ENCODE data around the gene SPAG9.

SPAG9 gene

GRCh38 chr17:50948711-50949110 lies 172.0 kb downstream of the SPAG9 start:
- TF ChIP-seq SUZ12 (IDR thresholded peaks at IDR 0.05): no peak
- no peak for TF ChIP-seq NFRKB (IDR thresholded peaks at IDR 0.05)
- TF ChIP-seq FOXM1 (IDR thresholded peaks at IDR 0.05; ENCODE audit: borderline replicate concordance): no peak
- TF ChIP-seq TARDBP (IDR thresholded peaks at IDR 0.05): no peak
- ChIA-PET POLR2A (interaction anchor here (1.0 to 6.1 kb wide), 3 partner anchors 49 to 87 kb away, joined by 3 to 93 read pairs (median 5); partner anchors contain the start of gene TOB1), CTCF (interaction anchor here (0.6 to 3.5 kb wide), 7 partner anchors 8 to 166 kb away, joined by 3 to 62 read pairs (median 3); partner anchors contain the start of gene TOB1)
- DNase-seq (ENCODE audit: extremely low spot score): no peak

- POLR2A ChIA-PET: interaction anchor here (2.2 to 6.1 kb wide), 2 partner anchors 83 to 86 kb away, joined by 5 to 93 read pairs; partner anchors contain the start of gene TOB1
- TF ChIP-seq TARDBP (IDR thresholded peaks at IDR 0.05) (no peak), LEF1 (IDR thresholded peaks at IDR 0.05; ENCODE audit: borderline replicate concordance) (no peak), ELF4 (IDR thresholded peaks at IDR 0.05) (no peak), BHLHE40 (IDR thresholded peaks at IDR 0.05; ENCODE audit: borderline replicate concordance) (no peak), FOXA1 (IDR thresholded peaks at IDR 0.05) (no peak), FOXM1 (IDR thresholded peaks at IDR 0.05; ENCODE audit: borderline replicate concordance) (no peak), CTBP1 (IDR thresholded peaks at IDR 0.05; ENCODE audit: borderline replicate concordance) (no peak), FOXK2 (IDR thresholded peaks at IDR 0.05) (no peak), L3MBTL2 (conservative IDR thresholded peaks at IDR 0.05) (no peak), SP1 (IDR thresholded peaks at IDR 0.05) (no peak), ZNF384 (IDR thresholded peaks at IDR 0.05) (no peak), ARNT (IDR thresholded peaks at IDR 0.05) (no peak), NFRKB (IDR thresholded peaks at IDR 0.05) (no peak), PKNOX1 (IDR thresholded peaks at IDR 0.05) (no peak), SUZ12 (IDR thresholded peaks at IDR 0.05) (no peak), HDGF (IDR thresholded peaks at IDR 0.05; ENCODE audit: borderline replicate concordance) (no peak)
- CTCF ChIA-PET: interaction anchor here (0.6 to 3.5 kb wide), 7 partner anchors 9 to 165 kb away, joined by 3 to 62 read pairs (median 3); partner anchors contain the start of gene TOB1
- no peak for DNase-seq (ENCODE audit: extremely low spot score)
Measured at GRCh38 chr17:50947782-50948543, 172.7 kb downstream of the SPAG9 start.

GRCh38 chr17:50946891-50947781 lies 173.5 kb downstream of the SPAG9 start:
- TF ChIP-seq ARNT (IDR thresholded peaks at IDR 0.05) (no peak), NFRKB (IDR thresholded peaks at IDR 0.05) (no peak), ZNF384 (IDR thresholded peaks at IDR 0.05) (no peak)
- POLR2A ChIA-PET: interaction anchor here (0.6 to 6.1 kb wide), 2 partner anchors 82 to 95 kb away, joined by 4 to 93 read pairs; partner anchors contain the start of gene TOB1
- no peak for DNase-seq (ENCODE audit: extremely low spot score)
- CTCF ChIA-PET: interaction anchor here (1.0 to 3.5 kb wide), 3 partner anchors 10 to 95 kb away, joined by 3 to 62 read pairs (median 15); no protein-coding TSS in a partner anchor

GRCh38 chr17:50946223-50946890 lies 174.3 kb downstream of the SPAG9 start:
- POLR2A ChIA-PET: interaction anchor here (0.6 to 6.1 kb wide), 3 partner anchors 80 to 94 kb away, joined by 4 to 93 read pairs (median 53); partner anchors contain the start of gene TOB1
- CTCF ChIA-PET: interaction anchor here (1.1 kb wide), 1 partner anchor 10 kb away, joined by 3 read pairs; no protein-coding TSS in a partner anchor
- no peak for TF ChIP-seq HDGF (IDR thresholded peaks at IDR 0.05; ENCODE audit: borderline replicate concordance)
- no peak for TF ChIP-seq SUZ12 (IDR thresholded peaks at IDR 0.05)
- TF ChIP-seq TARDBP (IDR thresholded peaks at IDR 0.05): no peak
- no peak for TF ChIP-seq FOXM1 (IDR thresholded peaks at IDR 0.05; ENCODE audit: borderline replicate concordance)
- TF ChIP-seq CTBP1 (IDR thresholded peaks at IDR 0.05; ENCODE audit: borderline replicate concordance): no peak
- no peak for TF ChIP-seq PKNOX1 (IDR thresholded peaks at IDR 0.05)
- TF ChIP-seq LEF1 (IDR thresholded peaks at IDR 0.05; ENCODE audit: borderline replicate concordance): no peak
- TF ChIP-seq FOXK2 (IDR thresholded peaks at IDR 0.05): no peak
- no peak for TF ChIP-seq BHLHE40 (IDR thresholded peaks at IDR 0.05; ENCODE audit: borderline replicate concordance)
- no peak for TF ChIP-seq SP1 (IDR thresholded peaks at IDR 0.05)
- no peak for TF ChIP-seq NFRKB (IDR thresholded peaks at IDR 0.05)
- no peak for TF ChIP-seq ARNT (IDR thresholded peaks at IDR 0.05)
- TF ChIP-seq L3MBTL2 (conservative IDR thresholded peaks at IDR 0.05): no peak
- no peak for TF ChIP-seq ELF4 (IDR thresholded peaks at IDR 0.05)
- no peak for TF ChIP-seq FOXA1 (IDR thresholded peaks at IDR 0.05)
- TF ChIP-seq ZNF384 (IDR thresholded peaks at IDR 0.05): no peak
- DNase-seq (ENCODE audit: extremely low spot score): no peak

GRCh38 chr17:50945779-50946222 lies 174.9 kb downstream of the SPAG9 start:
- no peak for DNase-seq (ENCODE audit: extremely low spot score)
- ChIA-PET CTCF (interaction anchor here (1.1 kb wide), 1 partner anchor 11 kb away, joined by 3 read pairs; no protein-coding TSS in a partner anchor), POLR2A (interaction anchor here (4.5 kb wide), 1 partner anchor 79 kb away, joined by 53 read pairs; the partner anchor contains the start of gene TOB1)
- TF ChIP-seq SUZ12 (IDR thresholded peaks at IDR 0.05): no peak
- TF ChIP-seq NFRKB (IDR thresholded peaks at IDR 0.05): no peak
- TF ChIP-seq HDGF (IDR thresholded peaks at IDR 0.05; ENCODE audit: borderline replicate concordance): no peak

All from HEK293T (cell line).